H4 (cell line): Measurements from ENCODE around the gene PI4K2B. TPM values are rescaled to one million over a fixed set of nuclear protein-coding genes. Genes with fewer than 3 reads are reported as not detected.
"Not testable (repeated sequence)": the region's sequence is repeated elsewhere in the genome, so short reads cannot be mapped to it uniquely, and the experiment has no call there.

ENCODE experiments used
- DNase-seq: peaks from one replicate; pipeline ENCODE4 v3.0.0-alpha.2; 2015; ENCODE audit warnings: low spot score
- total RNA-seq: library from RNA; depleted of rRNA; stranded (reverse); fragments of >200 nt; shearing (Covaris generic); gene quantifications from 2 replicates; pipeline ENCODE4 v1.2.3, GENCODE V29; 2014; rRNA removed

Gene PI4K2B
- total RNA-seq, 1 experiment from 2014 or later, result 16.0 TPM

GRCh38 chr4:25306518-25307057, 72.8 kb downstream of the PI4K2B start:
- no peak for DNase-seq

- DNase-seq, result no peak
Observed at GRCh38 chr4:25307596-25307995, 73.8 kb downstream of the PI4K2B start.

- DNase-seq, result no peak
Observed at GRCh38 chr4:25308306-25308705, 74.5 kb downstream of the PI4K2B start.

GRCh38 chr4:25308761-25309160, 74.9 kb downstream of the PI4K2B start:
- DNase-seq, result no peak

- no peak for DNase-seq
Observed at GRCh38 chr4:25310066-25310802, 76.4 kb downstream of the PI4K2B start.

GRCh38 chr4:25310803-25311166, 77.0 kb downstream of the PI4K2B start:
- DNase-seq, result no peak

GRCh38 chr4:25312496-25313200, 78.8 kb downstream of the PI4K2B start, which contains the start of gene ZCCHC4:
TSS of gene ZCCHC4 (plus strand) at chr4:25312774. CDS start at chr4:25312810, 36 bp downstream.
- DNase-seq, result peak; percentile 77

GRCh38 chr4:25313201-25313895, 79.5 kb downstream of the PI4K2B start:
- no peak for DNase-seq

- no peak for DNase-seq
Observed at GRCh38 chr4:25320336-25320735, 86.5 kb downstream of the PI4K2B start.

- peak; percentile 64 for DNase-seq
Observed at GRCh38 chr4:25320773-25321172, 86.9 kb downstream of the PI4K2B start.

GRCh38 chr4:25321703-25322102, 87.9 kb downstream of the PI4K2B start:
- DNase-seq, result no peak

- not testable (repeated sequence) for DNase-seq
Observed at GRCh38 chr4:25328463-25328862, 94.6 kb downstream of the PI4K2B start.

Other genes with a start within 250 kb of the PI4K2B start
- 0.04 and 0.12 TPM in 2 replicates for gene LGI2, start 203.1 kb upstream of the PI4K2B start, total RNA-seq
- 4.7 and 6.5 TPM in 2 replicates for gene SEPSECS, start 73.6 kb upstream of the PI4K2B start, total RNA-seq
- gene ZCCHC4, start 78.7 kb downstream of the PI4K2B start, total RNA-seq, result 14.7 and 17.2 TPM in 2 replicates
- 16.0 and 22.6 TPM in 2 replicates for gene ANAPC4, start 143.2 kb downstream of the PI4K2B start, total RNA-seq